Ovary (tissue), 9 donors: ENCODE results near the gene C9orf40. TPM values are rescaled to one million over a fixed set of nuclear protein-coding genes. Genes with fewer than 3 reads are reported as not detected.
A peak's percentile ranks its signal among the peaks of the same experiment; 100 is the strongest.

ENCODE experiments used
- DNase-seq, 5 donors: peaks; one replicate each; pipeline ENCODE4 v3.0.0-alpha.2; 2019 to 2020
- H3K27ac ChIP-seq, 2 donors: fragments of 200-600 bp; one replicate each; pipeline versions ENCODE4 v1.5.1 to v1.8.0; 2019 to 2022
- H3K27me3 ChIP-seq: fragments of 200-600 bp; one replicate; pipeline ENCODE4 v1.8.0; 2022
- H3K36me3 ChIP-seq: fragments of 200-600 bp; sonication (generic); one replicate; pipeline ENCODE4 v1.5.1; 2019
- H3K4me1 ChIP-seq: one replicate; pipeline ENCODE4 v1.8.1; 2013; ENCODE audit warnings: mild to moderate bottlenecking, moderate library complexity; ENCODE audit not compliant: insufficient read depth
- H3K4me3 ChIP-seq: fragments of 200-600 bp; sonication (generic); one replicate; pipeline ENCODE4 v1.5.1; 2017
- H3K9me3 ChIP-seq, 2 donors: fragments of 200-600 bp in 1 of 2; sonication (generic) in 1 of 2; one replicate each; pipeline versions ENCODE4 v1.5.1 to v1.8.1; 2013 to 2019; ENCODE audit warnings: mild to moderate bottlenecking in 1 of 2, moderate library complexity in 1 of 2
- CTCF ChIP-seq, 3 donors: fragments of 450-650 bp in 2 of 3; fragments of 200-600 bp in 1 of 3; IDR thresholded peaks; one replicate each; pipeline versions ENCODE4 v1.5.1 to v1.8.0; 2016 to 2022; ENCODE audit warnings: antibody characterized with exemption in 3 of 3, mild to moderate bottlenecking in 1 of 3
- EP300 ChIP-seq: sonication (generic); formaldehyde crosslinking; IDR thresholded peaks from one replicate; pipeline ENCODE4 v1.6.1; 2017; ENCODE audit warnings: antibody characterized with exemption
- POLR2A ChIP-seq: fragments of 450-650 bp; IDR thresholded peaks from one replicate; pipeline ENCODE4 v1.6.1; 2017; ENCODE audit warnings: antibody characterized with exemption, mild to moderate bottlenecking, moderate library complexity
- WGBS, 3 donors: extraction: QIAGEN DNeasy Blood & Tissue Kit in 1 of 3; methylation state at CpG; one replicate each; pipeline versions ENCODE4 v1.1.5 to v1.1.7; 2013 to 2017; 5-methylcytosine and 5-hydroxymethylcytosine counted together
- intact Hi-C, 4 donors: fragments of 100-400 bp; cut with DNase I; formaldehyde crosslinking; loops; one replicate each; pipeline versions ENCODE4 v1.11.0 to v1.15.1; 2022 to 2023
- polyA plus RNA-seq, 2 donors: library from polyadenylated mRNA; stranded (reverse); fragments of 200-250 nt in 1 of 2; fragments of 350-450 nt in 1 of 2; fragmentation: Illumina TruSeq in 1 of 2; extraction: RNeasy Lipid Tissue Mini Kit (QIAGEN cat#74804) in 1 of 2; gene quantifications; one replicate each; pipeline ENCODE4 v1.2.3, GENCODE V29; 2013 to 2014
- total RNA-seq, 7 donors: library from RNA; depleted of rRNA in 2 of 7; stranded (reverse); fragments of >200 nt in 2 of 7; fragmentation: NEBNext Ultra II Directional in 3 of 7; extraction: Animal tissue kit (Norgen Biotek cat#: 25700) in 3 of 7; gene quantifications; one replicate each; pipeline versions ENCODE4 v1.1.0 to v1.2.4, GENCODE V29; 2016 to 2023
- donor health status: DM: no; HTN: no; CAD: no; lungs with moderate emphysema.
- donor health status: DM: no; HTN: no; CAD: no.
- donor health status: Bipolar disorder and iron deficiency.
- donor health status: DM: yes; HTN: yes; CAD: no.
- donor health status: DM: no; HTN: no; CAD: no.
- donor health status: DM: yes; HTN: yes; CAD: no.

The C9orf40 gene
- total and polyA plus RNA-seq, 9 donors = 2.1 to 5.0 (median 3.9) TPM

DNA sequence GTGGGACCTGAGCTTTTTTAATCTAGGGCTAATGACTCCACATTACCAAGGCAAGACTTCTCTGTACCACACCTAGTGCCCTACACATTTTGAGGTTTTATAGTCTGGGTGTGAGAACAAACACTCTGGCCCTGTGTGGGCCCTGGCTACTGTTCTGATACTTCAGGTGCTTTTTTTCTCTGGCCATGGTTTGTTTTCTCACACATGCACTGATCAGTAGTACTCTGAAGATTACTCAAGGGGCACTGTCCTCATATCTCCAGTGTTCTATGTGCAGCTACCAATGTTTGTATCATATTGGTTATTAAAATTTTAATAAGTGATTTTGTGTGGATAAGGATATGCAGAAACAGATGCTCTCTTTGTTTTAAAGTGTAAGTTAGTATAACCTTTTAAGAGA lies 5.9 kb upstream of the C9orf40 start:
- no peak overlapping the region for H3K27ac ChIP-seq
- no peaks in the 10 kb centered on the region for H3K27me3 ChIP-seq
- no peak for DNase-seq
- H3K9me3 ChIP-seq = peaks cover 0 to 5% of the 10 kb centered on the region in 2 donors
- intact Hi-C loops = loop anchor here in 1 of 4 donors (10.0 kb wide), 2 partner anchors 66 to 126 kb away; partner anchors contain the start of genes CARNMT1, NMRK1 and OSTF1
- H3K36me3 ChIP-seq = no peaks in the 10 kb centered on the region
- no peak overlapping the region for H3K4me3 ChIP-seq
- no peaks in the 10 kb centered on the region for H3K4me1 ChIP-seq
- no peak for TF ChIP-seq POLR2A
- no peak for TF ChIP-seq CTCF (IDR thresholded peaks at IDR 0.05)
- no peak for TF ChIP-seq EP300

- Histone ChIP-seq H3K36me3 (no peaks in the 10 kb centered on the region), H3K9me3 (no peaks in the 10 kb centered on the region), H3K27ac (peak overlapping the region; percentile 74 to 93), H3K4me3 (peak overlapping the region; percentile 81), H3K27me3 (no peaks in the 10 kb centered on the region), H3K4me1 (peaks cover 1% of the 10 kb centered on the region)
- intact Hi-C loops = loop anchor here in 1 of 4 donors (10.0 kb wide), 2 partner anchors 72 to 132 kb away; partner anchors contain the start of genes CARNMT1, NMRK1 and OSTF1
- WGBS, 3 donors = 11 to 21% (median 15%) methylated on average over 8 of the region's 8 CpGs
- peak in 3 of 5 donors; percentile 8 to 24 (median 22) for DNase-seq
- TF ChIP-seq POLR2A (no peak), EP300 (no peak), CTCF (IDR thresholded peaks at IDR 0.05) (no peak)
These were observed 581 bp upstream of the C9orf40 start for GRCh38 chr9:74953235-74953751.

- Histone ChIP-seq H3K4me1 (peaks cover 1% of the 10 kb centered on the region), H3K4me3 (peak overlapping the region; percentile 81), H3K36me3 (no peaks in the 10 kb centered on the region), H3K27ac (peak overlapping the region; percentile 74 to 93), H3K9me3 (no peaks in the 10 kb centered on the region), H3K27me3 (no peaks in the 10 kb centered on the region)
- intact Hi-C loops = loop anchor here in 1 of 4 donors (10.0 kb wide), 2 partner anchors 73 to 133 kb away; partner anchors contain the start of genes CARNMT1, NMRK1 and OSTF1
- DNase-seq = peak in 4 of 5 donors; percentile 39 to 57 (median 51)
- TF ChIP-seq CTCF (IDR thresholded peaks at IDR 0.05) (no peak), POLR2A (no peak), EP300 (no peak)
- 0 to 1% (median 1%) methylated on average over 23 to 30 of the region's 30 CpGs for WGBS, 3 donors
These were observed 974 bp downstream of the C9orf40 start for GRCh38 chr9:74951725-74952151.

DNA sequence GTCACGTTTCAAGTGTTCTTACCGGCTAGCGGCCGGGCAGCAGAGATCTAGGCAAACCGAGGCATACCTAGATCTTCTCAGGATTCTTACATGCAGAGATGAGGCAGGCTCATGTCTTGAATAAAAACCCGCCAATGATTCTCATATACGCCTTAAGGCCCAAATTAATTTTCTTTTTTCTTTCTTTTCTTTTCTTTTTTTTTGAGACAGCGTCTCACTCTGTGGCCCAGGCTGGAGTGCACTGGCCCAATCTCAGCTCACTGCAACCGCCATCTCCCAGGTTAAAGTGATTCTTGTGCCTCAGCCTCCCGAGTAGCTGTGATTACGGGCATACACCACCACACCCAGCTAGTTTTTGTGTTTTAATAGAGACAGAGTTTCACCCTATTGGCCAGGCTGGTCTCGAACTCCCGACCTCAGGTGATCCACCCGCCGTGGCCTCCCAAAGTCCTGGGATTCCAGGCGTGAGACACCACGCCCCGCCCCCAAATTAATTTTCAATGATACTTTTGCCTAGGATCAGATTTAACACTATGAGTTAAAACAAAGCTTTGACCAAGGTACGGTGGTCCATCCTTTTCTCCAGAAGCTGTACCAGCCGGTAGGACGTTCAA lies 1.5 kb downstream of the C9orf40 start:
- Histone ChIP-seq H3K36me3 (no peaks in the 10 kb centered on the region), H3K27me3 (no peaks in the 10 kb centered on the region), H3K9me3 (no peaks in the 10 kb centered on the region), H3K27ac (peak overlapping the region in 1 of 2 donors; percentile 93), H3K4me1 (peaks cover 1% of the 10 kb centered on the region), H3K4me3 (peak overlapping the region; percentile 81)
- 69 to 71% (median 71%) methylated on average over 21 of the region's 21 CpGs for WGBS, 3 donors
- intact Hi-C loops = loop anchor here in 1 of 4 donors (10.0 kb wide), 2 partner anchors 74 to 134 kb away; partner anchors contain the start of genes CARNMT1, NMRK1 and OSTF1
- no peak for TF ChIP-seq POLR2A
- no peak for TF ChIP-seq CTCF (IDR thresholded peaks at IDR 0.05)
- TF ChIP-seq EP300 = no peak
- DNase-seq = peak in 1 of 5 donors; percentile 15
